ENCODE measurements around the gene PRAMEF8. TPM values are rescaled to one million over a fixed set of nuclear protein-coding genes. Genes with fewer than 3 reads are reported as not detected.
"Not testable (repeated sequence)": the region's sequence is repeated elsewhere in the genome, so short reads cannot be mapped to it uniquely, and the experiment has no call there.

The PRAMEF8 gene
- total RNA-seq = not detected
- total RNA-seq = 0 reads per million in 2 donors

- H3K27me3 Mint-ChIP-seq, H3K27ac Mint-ChIP-seq: not testable (repeated sequence)
Observed at GRCh38 chr1:13285037-13285436, at the start of gene PRAMEF8. Gene PRAMEF8, minus strand, starts transcription at chr1:13285137. Its CDS starts 1,046 bp downstream, at chr1:13284091.

DNA sequence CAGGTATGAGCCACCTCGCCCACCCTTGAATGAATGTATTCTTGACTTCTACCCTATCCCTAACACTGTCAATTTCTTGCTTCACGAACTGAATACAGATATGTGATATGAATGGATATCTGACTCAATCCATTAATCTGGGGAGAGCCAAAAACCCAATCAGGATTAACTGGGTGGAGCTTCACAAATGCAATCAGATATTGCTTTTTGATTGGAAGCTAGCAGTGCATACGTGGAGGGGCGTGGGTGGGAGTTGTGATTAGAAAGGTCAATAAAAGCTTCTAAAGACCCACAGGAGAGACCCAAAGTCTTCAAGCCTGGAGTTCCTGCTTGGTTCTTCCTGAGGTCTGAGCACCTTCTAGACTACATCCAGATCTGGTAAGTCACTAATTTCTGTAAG lies 30.3 kb upstream of the PRAMEF8 start, which contains the start of gene PRAMEF15:
TSS of gene PRAMEF15 (plus strand) at position 301 of the 400 bp plus-strand sequence. CDS start 2,827 bp downstream, outside the sequence.
- H3K27me3 Mint-ChIP-seq; H3K9me3 ChIP-seq (ENCODE audit: control insufficient read depth, low read length, poor library complexity, severe bottlenecking); H3K36me3 Mint-ChIP-seq (ENCODE audit: low read depth); H3K27ac Mint-ChIP-seq; H3K4me1 Mint-ChIP-seq; DNase-seq; ATAC-seq; H3K4me3 Mint-ChIP-seq: not testable (repeated sequence)

More at GRCh38 chr1:13285037-13285436, at the start of gene PRAMEF8:
- not testable (repeated sequence) for H3K4me3 Mint-ChIP-seq; DNase-seq; ATAC-seq; H3K36me3 Mint-ChIP-seq (ENCODE audit: low read depth); H3K9me3 ChIP-seq (ENCODE audit: control insufficient read depth, low read length, poor library complexity, severe bottlenecking); H3K4me1 Mint-ChIP-seq

DNA sequence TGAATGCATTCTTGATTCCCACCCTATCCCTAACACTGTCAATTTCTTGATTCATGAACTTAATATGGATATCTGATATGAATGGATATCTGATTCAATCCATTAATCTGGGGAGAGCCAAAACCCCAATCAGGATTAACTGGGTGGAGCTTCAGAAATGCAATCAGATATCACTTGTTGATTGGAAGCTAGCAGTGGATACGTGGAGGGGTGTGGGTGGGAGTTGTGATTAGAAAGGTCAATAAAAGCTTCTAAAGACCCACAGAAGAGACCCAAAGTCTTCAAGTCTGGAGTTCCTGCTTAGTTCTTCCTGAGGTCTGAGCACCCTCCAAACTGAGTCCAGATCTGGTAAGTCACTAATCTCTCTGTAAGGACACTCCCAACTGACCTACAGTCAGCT lies 18.3 kb upstream of the PRAMEF8 start, which contains the start of gene PRAMEF33:
TSS of gene PRAMEF33 (plus strand) at position 301 of the 400 bp plus-strand sequence. CDS start 2,416 bp downstream, outside the sequence.
- not testable (repeated sequence) for H3K9me3 ChIP-seq (ENCODE audit: control insufficient read depth, low read length, poor library complexity, severe bottlenecking); H3K27me3 Mint-ChIP-seq; H3K4me1 Mint-ChIP-seq; DNase-seq; ATAC-seq; H3K4me3 Mint-ChIP-seq; H3K27ac Mint-ChIP-seq; H3K36me3 Mint-ChIP-seq (ENCODE audit: low read depth)

GRCh38 chr1:13302197-13302596 lies 17.3 kb upstream of the PRAMEF8 start:
- not testable (repeated sequence) for H3K4me1 Mint-ChIP-seq; H3K27me3 Mint-ChIP-seq; DNase-seq; H3K9me3 ChIP-seq (ENCODE audit: control insufficient read depth, low read length, poor library complexity, severe bottlenecking); ATAC-seq; H3K27ac Mint-ChIP-seq; H3K4me3 Mint-ChIP-seq; H3K36me3 Mint-ChIP-seq (ENCODE audit: low read depth)

- H3K36me3 Mint-ChIP-seq (ENCODE audit: low read depth); H3K4me3 Mint-ChIP-seq; H3K27ac Mint-ChIP-seq; ATAC-seq; H3K9me3 ChIP-seq (ENCODE audit: control insufficient read depth, low read length, poor library complexity, severe bottlenecking); DNase-seq; H3K4me1 Mint-ChIP-seq; H3K27me3 Mint-ChIP-seq: not testable (repeated sequence)
Observed at GRCh38 chr1:13298699-13299098, 13.8 kb upstream of the PRAMEF8 start.

DNA sequence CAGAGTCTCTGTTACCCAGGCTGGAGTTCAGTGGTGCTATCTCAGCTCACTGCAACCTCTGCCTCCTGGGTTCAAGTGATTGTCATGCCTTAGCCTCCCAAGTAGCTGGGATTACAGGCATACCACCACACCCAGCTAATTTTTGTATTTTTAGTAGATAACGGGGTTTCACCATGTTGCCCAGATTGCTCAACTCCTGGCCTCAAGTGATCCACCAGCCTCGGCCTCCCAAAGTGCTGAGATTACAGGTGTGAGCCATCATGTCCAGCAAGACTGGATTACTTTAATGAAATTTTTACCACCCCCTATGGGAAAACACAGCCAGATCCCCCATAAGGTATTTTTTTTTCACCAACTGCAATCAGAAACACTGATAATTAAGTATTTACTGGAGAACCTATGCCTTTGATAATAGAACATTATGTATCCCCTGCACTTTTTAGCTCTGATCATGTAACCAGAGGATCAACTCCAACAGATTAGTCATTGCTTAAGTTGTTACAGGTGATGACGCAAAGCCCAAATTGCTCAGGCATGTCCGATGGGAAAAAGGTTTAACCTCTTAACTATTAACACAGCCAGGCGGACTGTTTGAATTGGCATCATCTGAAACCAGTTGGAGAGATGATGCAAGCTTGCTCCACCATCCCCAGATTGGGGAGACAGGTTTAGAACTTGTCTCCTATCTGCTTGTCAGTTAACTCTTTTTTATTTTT lies 12.4 kb upstream of the PRAMEF8 start:
- not testable (repeated sequence) for H3K4me3 Mint-ChIP-seq; H3K4me1 Mint-ChIP-seq; H3K9me3 ChIP-seq (ENCODE audit: control insufficient read depth, low read length, poor library complexity, severe bottlenecking); H3K27ac Mint-ChIP-seq; H3K27me3 Mint-ChIP-seq; H3K36me3 Mint-ChIP-seq (ENCODE audit: low read depth); DNase-seq; ATAC-seq

GRCh38 chr1:13289030-13289429 lies 4.1 kb upstream of the PRAMEF8 start:
- not testable (repeated sequence) for H3K9me3 ChIP-seq (ENCODE audit: control insufficient read depth, low read length, poor library complexity, severe bottlenecking); DNase-seq; H3K4me3 Mint-ChIP-seq; H3K4me1 Mint-ChIP-seq; H3K36me3 Mint-ChIP-seq (ENCODE audit: low read depth); H3K27ac Mint-ChIP-seq; ATAC-seq; H3K27me3 Mint-ChIP-seq

GRCh38 chr1:13279617-13280016 lies 5.3 kb downstream of the PRAMEF8 start:
- not testable (repeated sequence) for H3K27me3 Mint-ChIP-seq; H3K4me1 Mint-ChIP-seq; ATAC-seq; H3K9me3 ChIP-seq (ENCODE audit: control insufficient read depth, low read length, poor library complexity, severe bottlenecking); H3K36me3 Mint-ChIP-seq (ENCODE audit: low read depth); H3K27ac Mint-ChIP-seq; DNase-seq; H3K4me3 Mint-ChIP-seq

GRCh38 chr1:13277016-13277415 lies 7.9 kb downstream of the PRAMEF8 start:
- not testable (repeated sequence) for H3K4me1 Mint-ChIP-seq; H3K4me3 Mint-ChIP-seq; H3K36me3 Mint-ChIP-seq (ENCODE audit: low read depth); H3K27ac Mint-ChIP-seq; DNase-seq; H3K27me3 Mint-ChIP-seq; ATAC-seq; H3K9me3 ChIP-seq (ENCODE audit: control insufficient read depth, low read length, poor library complexity, severe bottlenecking)

DNA sequence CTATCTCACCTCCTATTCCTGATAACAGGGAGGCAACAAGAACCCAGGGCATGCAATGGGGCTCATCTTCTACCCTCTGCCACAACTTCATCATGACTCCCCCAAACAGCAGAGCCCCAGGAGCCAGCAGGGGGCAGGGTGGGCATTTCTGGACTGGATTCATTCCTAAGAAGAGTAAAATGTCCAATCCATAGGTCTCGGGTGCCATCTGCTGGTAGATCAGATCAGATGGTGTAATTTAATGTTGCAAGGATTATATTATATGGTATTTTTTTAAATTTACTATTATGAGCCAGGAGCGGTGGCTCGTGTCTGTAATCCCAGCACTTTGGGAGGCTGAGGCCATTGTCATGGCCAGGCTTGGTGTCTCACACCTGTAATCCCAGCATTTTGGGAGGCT lies 19.8 kb downstream of the PRAMEF8 start:
- ATAC-seq; H3K4me1 Mint-ChIP-seq; DNase-seq; H3K27me3 Mint-ChIP-seq; H3K4me3 Mint-ChIP-seq; H3K27ac Mint-ChIP-seq; H3K9me3 ChIP-seq (ENCODE audit: control insufficient read depth, low read length, poor library complexity, severe bottlenecking); H3K36me3 Mint-ChIP-seq (ENCODE audit: low read depth): not testable (repeated sequence)

GRCh38 chr1:13253898-13254297 lies 31.0 kb downstream of the PRAMEF8 start, which contains the start of gene PRAMEF5:
Gene PRAMEF5, plus strand, starts transcription at chr1:13254198. Its CDS starts 5,071 bp downstream, at chr1:13259269.
- not testable (repeated sequence) for H3K27ac Mint-ChIP-seq; H3K9me3 ChIP-seq (ENCODE audit: control insufficient read depth, low read length, poor library complexity, severe bottlenecking); H3K4me1 Mint-ChIP-seq; H3K4me3 Mint-ChIP-seq; DNase-seq; H3K36me3 Mint-ChIP-seq (ENCODE audit: low read depth); ATAC-seq; H3K27me3 Mint-ChIP-seq

DNA sequence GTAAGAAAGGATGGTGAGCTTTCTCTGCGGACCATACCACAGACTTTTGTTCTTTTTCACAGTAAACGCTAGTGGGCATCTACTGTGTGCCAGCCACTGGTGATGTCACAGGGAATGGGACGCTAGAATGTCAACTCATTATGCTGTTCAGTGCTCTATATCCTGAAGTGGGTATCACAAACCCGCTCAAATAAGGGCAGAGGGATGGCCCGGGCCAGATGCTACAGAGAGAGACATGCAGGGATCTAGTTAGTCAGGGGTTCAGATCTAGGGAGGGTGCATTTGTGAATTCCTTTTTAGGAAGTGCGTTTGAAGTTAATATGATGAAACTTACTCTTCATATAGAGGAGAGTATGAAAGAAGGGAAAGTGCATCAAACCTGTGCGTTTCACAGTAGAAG lies 37.8 kb downstream of the PRAMEF8 start:
- H3K9me3 ChIP-seq (ENCODE audit: control insufficient read depth, low read length, poor library complexity, severe bottlenecking); H3K27ac Mint-ChIP-seq; H3K4me3 Mint-ChIP-seq; DNase-seq; H3K36me3 Mint-ChIP-seq (ENCODE audit: low read depth); H3K4me1 Mint-ChIP-seq; ATAC-seq: not testable (repeated sequence)
- H3K27me3 Mint-ChIP-seq = peaks cover 34% of the 10 kb centered on the region

- H3K4me1 Mint-ChIP-seq; H3K9me3 ChIP-seq (ENCODE audit: control insufficient read depth, low read length, poor library complexity, severe bottlenecking); H3K4me3 Mint-ChIP-seq; DNase-seq; ATAC-seq; H3K36me3 Mint-ChIP-seq (ENCODE audit: low read depth); H3K27ac Mint-ChIP-seq: not testable (repeated sequence)
- peaks cover 36% of the 10 kb centered on the region for H3K27me3 Mint-ChIP-seq
Observed at GRCh38 chr1:13246554-13246871, 38.4 kb downstream of the PRAMEF8 start.

Measured in T-helper 17 cell (primary cell).